Tibial artery (tissue), 4 donors: ENCODE measurements around the gene WBP1L.
"Not testable (repeated sequence)": the region's sequence is repeated elsewhere in the genome, so short reads cannot be mapped to it uniquely, and the experiment has no call there.

Experiments
- DNase-seq, 2 donors: peaks; one replicate each; pipeline ENCODE4 v3.0.0-alpha.2; 2019
- H3K27ac ChIP-seq, 2 donors: fragments of 200-600 bp; sonication (generic) in 1 of 2; 1 replicate in 1 of 2; 2 replicates in 1 of 2; pipeline ENCODE4 v1.5.1; 2018 to 2019; ENCODE audit warnings: mild to moderate bottlenecking in 1 of 2
- H3K27me3 ChIP-seq, 2 donors: fragments of 200-600 bp; sonication (generic) in 1 of 2; one replicate each; pipeline versions ENCODE4 v1.5.1 to v1.6.0; 2016 to 2019
- H3K36me3 ChIP-seq, 3 donors: fragments of 200-600 bp; sonication (generic) in 2 of 3; one replicate each; pipeline ENCODE4 v1.5.1; 2016 to 2019; ENCODE audit warnings: mild to moderate bottlenecking in 2 of 3
- H3K4me1 ChIP-seq, 4 donors: fragments of 200-600 bp; sonication (generic) in 2 of 4; 1 replicate in 3 of 4; 2 replicates in 1 of 4; pipeline ENCODE4 v1.5.1; 2016 to 2019
- H3K4me3 ChIP-seq, 2 donors: fragments of 200-600 bp; sonication (generic) in 1 of 2; 1 replicate in 1 of 2; 2 replicates in 1 of 2; pipeline ENCODE4 v1.5.1; 2018 to 2019; ENCODE audit warnings: mild to moderate bottlenecking in 2 of 2
- H3K9me3 ChIP-seq, 3 donors: fragments of 200-600 bp; sonication (generic) in 1 of 3; one replicate each; pipeline ENCODE4 v1.5.1; 2016 to 2019
- intact Hi-C: fragments of 100-400 bp; cut with DNase I; formaldehyde crosslinking; loops from one replicate; pipeline ENCODE4 v1.15.0; 2023; ENCODE audit warnings: low total_unique reads
- TF ChIP-seq, protein P1 (sequence below), 2 experiments: fragments of 200-600 bp in 1 of 2; fragments of 450-650 bp in 1 of 2; IDR thresholded peaks; one replicate each; pipeline ENCODE4 v1.5.1; 2017 to 2019; ENCODE audit warnings: antibody characterized with exemption in 2 of 2, mild to moderate bottlenecking in 1 of 2, moderate library complexity in 1 of 2

WBP1L gene

DNA sequence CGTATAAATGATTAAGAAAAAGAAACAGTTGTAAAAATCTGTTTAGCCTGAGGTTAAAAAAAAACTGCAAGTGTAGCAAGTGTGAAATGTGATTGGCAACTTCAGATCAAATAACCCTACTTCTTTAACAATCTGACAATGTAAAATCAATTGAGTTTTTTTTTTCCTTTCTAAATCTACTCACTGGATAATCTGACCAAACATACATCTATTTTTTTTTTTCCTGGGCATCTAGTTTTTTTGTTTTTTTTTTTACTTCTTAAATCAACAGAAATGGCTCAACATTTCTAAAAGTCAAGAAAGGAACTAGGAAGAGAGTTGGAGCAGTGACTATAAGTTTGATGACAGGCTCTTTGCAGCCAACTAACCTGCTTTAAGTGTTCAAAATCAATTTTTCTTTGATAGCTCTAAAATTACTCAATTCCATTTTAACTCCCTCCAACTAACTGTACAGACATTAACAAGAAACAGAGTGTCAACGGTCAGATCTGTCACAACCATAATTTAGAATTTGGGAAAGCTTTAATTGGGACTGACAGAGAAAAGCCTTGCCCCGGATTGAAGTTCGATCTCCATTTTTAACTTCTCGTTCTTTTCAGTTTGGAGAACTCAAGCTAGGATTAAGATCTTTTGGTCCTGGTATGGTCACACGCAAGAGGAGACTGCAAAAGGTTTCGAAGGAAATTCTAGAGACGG, 30.8 kb upstream of the WBP1L start:
- H3K4me1 ChIP-seq: peaks cover 0 to 20% (median 10%) of the 10 kb centered on the region in 4 donors
- intact Hi-C loops: loop anchor here (5.0 to 10.0 kb wide), 2 partner anchors 66 to 652 kb away; partner anchors contain the start of gene TAF5
- no peak for DNase-seq
- H3K9me3 ChIP-seq: no peaks in the 10 kb centered on the region
- TF ChIP-seq, protein P1, sequence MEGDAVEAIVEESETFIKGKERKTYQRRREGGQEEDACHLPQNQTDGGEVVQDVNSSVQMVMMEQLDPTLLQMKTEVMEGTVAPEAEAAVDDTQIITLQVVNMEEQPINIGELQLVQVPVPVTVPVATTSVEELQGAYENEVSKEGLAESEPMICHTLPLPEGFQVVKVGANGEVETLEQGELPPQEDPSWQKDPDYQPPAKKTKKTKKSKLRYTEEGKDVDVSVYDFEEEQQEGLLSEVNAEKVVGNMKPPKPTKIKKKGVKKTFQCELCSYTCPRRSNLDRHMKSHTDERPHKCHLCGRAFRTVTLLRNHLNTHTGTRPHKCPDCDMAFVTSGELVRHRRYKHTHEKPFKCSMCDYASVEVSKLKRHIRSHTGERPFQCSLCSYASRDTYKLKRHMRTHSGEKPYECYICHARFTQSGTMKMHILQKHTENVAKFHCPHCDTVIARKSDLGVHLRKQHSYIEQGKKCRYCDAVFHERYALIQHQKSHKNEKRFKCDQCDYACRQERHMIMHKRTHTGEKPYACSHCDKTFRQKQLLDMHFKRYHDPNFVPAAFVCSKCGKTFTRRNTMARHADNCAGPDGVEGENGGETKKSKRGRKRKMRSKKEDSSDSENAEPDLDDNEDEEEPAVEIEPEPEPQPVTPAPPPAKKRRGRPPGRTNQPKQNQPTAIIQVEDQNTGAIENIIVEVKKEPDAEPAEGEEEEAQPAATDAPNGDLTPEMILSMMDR (IDR thresholded peaks at IDR 0.05): no peak
- H3K4me3 ChIP-seq: peak overlapping the region; percentile 96 to 98
- no peaks in the 10 kb centered on the region for H3K27me3 ChIP-seq
- H3K36me3 ChIP-seq: no peaks in the 10 kb centered on the region
- peak overlapping the region; percentile 87 to 90 for H3K27ac ChIP-seq

DNA sequence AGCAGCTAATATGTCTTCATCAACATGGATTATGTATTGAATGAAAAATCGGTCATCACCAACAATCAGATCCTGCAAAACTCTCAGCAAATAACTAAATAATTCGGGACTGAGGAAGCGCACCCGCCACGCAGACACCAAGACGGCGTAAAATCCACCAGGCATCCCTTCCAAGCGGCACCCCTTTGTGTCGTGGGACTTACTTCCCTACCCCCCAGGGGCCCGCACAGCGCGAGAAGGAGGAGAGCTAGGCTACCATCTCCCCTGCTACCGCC, 30.3 kb upstream of the WBP1L start:
- DNase-seq: no peak
- intact Hi-C loops: loop anchor here (5.0 to 10.0 kb wide), 2 partner anchors 66 to 651 kb away; partner anchors contain the start of gene TAF5

DNA sequence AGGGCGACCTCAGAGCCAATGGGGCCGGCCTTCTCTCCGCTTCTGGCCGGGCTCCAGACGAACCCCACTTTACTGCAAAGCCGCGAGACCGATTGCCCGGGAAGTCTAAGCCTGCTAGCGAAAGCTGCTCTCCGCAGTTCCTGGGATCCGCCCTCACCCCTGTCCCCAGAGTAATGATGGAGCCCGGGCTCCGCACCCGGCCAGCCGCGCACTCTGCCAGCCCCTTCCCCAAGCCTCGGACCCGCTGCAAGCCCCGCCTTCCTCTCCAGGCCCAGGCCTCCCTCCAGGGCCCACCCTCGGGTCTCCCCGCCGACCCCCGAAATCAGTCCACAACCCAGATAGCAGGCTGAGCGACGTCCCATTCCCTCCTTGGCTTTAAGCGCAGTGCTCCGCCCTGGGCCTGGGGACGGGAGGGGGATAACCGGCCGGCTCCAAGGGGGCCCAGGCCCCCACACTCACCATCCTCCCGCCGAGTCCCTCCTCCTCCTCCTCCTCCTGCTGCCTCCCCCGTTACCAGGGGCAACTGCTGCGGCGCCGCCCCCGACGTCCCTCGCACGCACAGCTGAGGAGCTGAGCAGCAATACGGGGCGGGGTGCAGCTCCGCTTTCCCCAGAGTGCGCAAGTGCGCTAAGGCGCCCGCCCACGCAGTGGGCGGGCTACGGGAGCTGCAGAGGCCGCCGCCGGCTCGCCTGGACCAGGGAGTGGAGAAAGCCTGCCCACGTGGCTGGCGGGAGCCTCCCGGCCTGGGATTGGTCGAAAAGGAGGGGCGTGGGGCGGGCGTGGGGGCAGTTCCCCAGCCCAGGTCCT, 29.7 kb upstream of the WBP1L start, which contains the start of gene ARL3:
TSS of gene ARL3 (minus strand) at position 584 of the 807 bp plus-strand sequence. CDS start at position 462, 122 bp downstream.
- TF ChIP-seq, protein P1 (IDR thresholded peaks at IDR 0.05): peak in 1 of 2 experiments; percentile 54
- H3K9me3 ChIP-seq: no peaks in the 10 kb centered on the region
- peak within 1 kb of the TSS; percentile 96 to 98 for H3K4me3 ChIP-seq
- peaks cover 0 to 20% (median 10%) of the 10 kb centered on the region in 4 donors for H3K4me1 ChIP-seq
- peak; percentile 98 to 99 for DNase-seq
- H3K27ac ChIP-seq: peak within 1 kb of the TSS; percentile 87 to 90
- intact Hi-C loops: loop anchor here (5.0 to 10.0 kb wide), 2 partner anchors 67 to 651 kb away; partner anchors contain the start of gene TAF5
- H3K36me3 ChIP-seq: no peaks in the 10 kb centered on the region
- no peaks in the 10 kb centered on the region for H3K27me3 ChIP-seq

More for the DNA sequence above, 30.3 kb upstream of the WBP1L start:
- peaks cover 0 to 20% (median 10%) of the 10 kb centered on the region in 4 donors for H3K4me1 ChIP-seq
- peak overlapping the region; percentile 87 to 90 for H3K27ac ChIP-seq
- peak overlapping the region; percentile 96 to 98 for H3K4me3 ChIP-seq
- H3K27me3 ChIP-seq: no peaks in the 10 kb centered on the region
- H3K9me3 ChIP-seq: no peaks in the 10 kb centered on the region
- TF ChIP-seq, protein P1 (IDR thresholded peaks at IDR 0.05): peak in 1 of 2 experiments; percentile 52
- no peaks in the 10 kb centered on the region for H3K36me3 ChIP-seq

DNA sequence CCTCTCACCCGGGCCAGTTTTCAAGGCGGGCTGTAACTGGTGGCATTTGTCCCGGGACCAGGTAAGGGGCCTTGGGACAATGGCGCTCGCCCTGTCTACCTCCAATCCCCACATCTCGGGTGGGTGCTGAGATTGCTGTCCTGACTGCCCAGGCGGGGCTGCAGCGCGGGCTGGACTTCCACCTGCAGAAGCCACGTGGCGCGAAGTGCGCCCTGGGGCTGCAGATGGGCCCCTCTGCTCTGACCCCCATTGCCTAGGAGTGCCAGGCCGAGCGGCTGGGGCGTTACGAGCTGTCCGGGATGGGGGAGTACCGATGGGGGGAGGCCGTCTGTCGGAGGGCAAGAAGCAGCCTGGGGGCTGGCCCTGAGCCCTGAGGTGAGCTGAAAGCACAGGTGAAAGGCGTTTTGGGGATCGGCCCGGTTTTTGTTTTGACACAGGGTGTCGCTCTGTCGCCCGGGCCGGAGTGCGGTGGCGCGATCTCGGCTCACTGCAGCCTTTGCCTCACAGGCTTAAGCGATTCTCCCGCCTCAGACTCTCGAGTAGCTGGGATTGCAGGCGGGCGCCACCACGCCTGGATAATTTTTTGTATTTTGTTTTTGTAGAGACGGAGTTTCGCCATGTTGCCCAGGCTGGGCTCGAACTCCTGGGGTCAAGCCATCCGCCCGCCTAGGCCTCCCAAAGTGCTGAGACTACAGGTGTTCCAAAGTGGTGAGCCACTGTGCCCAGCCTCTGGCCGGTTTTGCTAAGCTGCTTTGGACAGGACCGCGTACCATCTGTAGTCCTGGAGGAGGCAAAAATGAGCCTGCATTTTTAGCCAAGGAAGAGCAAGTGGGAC, 28.9 kb upstream of the WBP1L start, which contains the start of gene SFXN2:
TSS of gene SFXN2 (plus strand) at position 16 of the 835 bp plus-strand sequence. CDS start 12,001 bp downstream, outside the sequence.
- Histone ChIP-seq H3K27me3 (no peaks in the 10 kb centered on the region), H3K27ac (peak within 1 kb of the TSS; percentile 87 to 90), H3K36me3 (no peaks in the 10 kb centered on the region), H3K4me1 (peaks cover 0 to 20% (median 10%) of the 10 kb centered on the region in 4 donors), H3K9me3 (no peaks in the 10 kb centered on the region), H3K4me3 (peak within 1 kb of the TSS; percentile 96 to 98)
- peak in 1 of 2 donors; percentile 41 for DNase-seq
- TF ChIP-seq, protein P1 (IDR thresholded peaks at IDR 0.05): no peak
- intact Hi-C loops: loop anchor here (5.0 to 10.0 kb wide), 2 partner anchors 68 to 650 kb away; partner anchors contain the start of gene TAF5

DNA sequence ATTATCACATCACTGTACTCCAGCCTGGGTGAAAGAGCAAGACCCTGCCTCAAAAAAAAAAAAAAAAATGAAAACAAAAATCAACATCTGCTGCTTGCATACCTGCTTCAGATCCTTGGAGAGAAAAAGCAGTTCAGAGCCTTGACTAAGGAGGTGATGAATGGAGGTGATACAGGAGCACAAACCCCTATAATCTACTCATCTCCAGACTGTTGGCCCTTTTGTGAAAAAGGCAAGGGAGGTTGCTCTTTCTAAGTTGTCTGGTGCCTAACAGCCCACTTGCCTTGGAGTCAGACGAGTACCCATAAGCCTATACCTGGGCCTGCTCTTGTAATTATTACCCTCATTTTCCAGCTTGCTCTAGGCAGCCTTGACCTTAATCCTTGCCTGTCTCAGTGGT, 27.9 kb upstream of the WBP1L start:
- TF ChIP-seq, protein P1 (IDR thresholded peaks at IDR 0.05): no peak
- no peaks in the 10 kb centered on the region for H3K9me3 ChIP-seq
- H3K27ac ChIP-seq: no peak overlapping the region
- peaks cover 0 to 23% (median 10%) of the 10 kb centered on the region in 4 donors for H3K4me1 ChIP-seq
- H3K36me3 ChIP-seq: no peaks in the 10 kb centered on the region
- intact Hi-C loops: loop anchor here (10.0 kb wide), 1 partner anchor 649 kb away; the partner anchor contains the start of gene TAF5
- no peak overlapping the region for H3K4me3 ChIP-seq
- DNase-seq: no peak
- H3K27me3 ChIP-seq: no peaks in the 10 kb centered on the region

DNA sequence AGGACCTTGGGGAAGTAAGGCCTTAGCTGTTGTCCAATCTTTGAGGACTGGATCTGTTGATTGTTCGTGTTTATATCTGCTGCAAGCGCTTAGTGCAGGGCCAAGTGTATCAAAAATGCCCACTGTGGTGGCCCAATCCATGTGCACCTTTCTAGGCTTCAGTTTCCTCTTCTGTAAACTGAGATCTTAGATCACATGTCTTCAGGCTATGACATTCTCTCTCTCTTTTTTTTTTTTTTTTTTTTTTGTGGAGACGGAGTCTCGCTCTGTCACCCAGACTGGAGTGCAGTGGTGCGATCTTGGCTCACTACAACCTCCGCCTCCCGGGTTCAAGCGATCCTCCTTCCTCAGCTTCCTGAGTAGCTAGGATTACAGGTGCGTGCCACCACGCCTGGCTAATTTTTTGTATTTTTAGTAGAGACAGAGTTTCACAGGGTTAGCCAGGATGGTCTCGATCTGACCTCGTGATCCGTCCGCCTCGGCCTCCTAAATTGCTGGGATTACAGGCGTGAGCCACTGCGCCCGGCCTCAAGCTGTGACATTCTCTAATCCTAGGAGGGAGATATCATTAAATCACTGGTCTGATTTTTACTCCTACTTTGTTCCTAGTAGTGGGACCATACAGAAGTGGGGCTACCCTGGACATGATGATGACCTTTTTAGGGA, 26.7 kb upstream of the WBP1L start:
- intact Hi-C loops: loop anchor here (10.0 kb wide), 1 partner anchor 648 kb away; the partner anchor contains the start of gene TAF5
- H3K4me3 ChIP-seq, DNase-seq, H3K36me3 ChIP-seq, H3K27me3 ChIP-seq, H3K9me3 ChIP-seq, H3K27ac ChIP-seq: not testable (repeated sequence)
- peaks cover 0 to 25% (median 10%) of the 10 kb centered on the region in 4 donors for H3K4me1 ChIP-seq
